Activated gamma-delta T cell (primary cell): ENCODE measurements around the gene EPO.
"Not testable (repeated sequence)": the region's sequence is repeated elsewhere in the genome, so short reads cannot be mapped to it uniquely, and the experiment has no call there.

ENCODE experiments used
- DNase-seq: peaks from one replicate; lab custom pipeline; 2025; lab: John Stamatoyannopoulos, UW

Gene EPO

GRCh38 chr7:100736671-100737070, 16.4 kb downstream of the EPO start:
- no peak for DNase-seq

GRCh38 chr7:100739934-100740333, 19.7 kb downstream of the EPO start:
- DNase-seq, result no peak

- DNase-seq, result no peak
Observed at GRCh38 chr7:100744605-100745004, 24.3 kb downstream of the EPO start.

GRCh38 chr7:100745184-100745583, 24.9 kb downstream of the EPO start:
- DNase-seq, result no peak

- no peak for DNase-seq
Observed at GRCh38 chr7:100752994-100753393, 32.7 kb downstream of the EPO start.

- DNase-seq, result no peak
Observed at GRCh38 chr7:100753750-100754149, 33.5 kb downstream of the EPO start.

GRCh38 chr7:100759357-100760171, 39.3 kb downstream of the EPO start:
- DNase-seq, result no peak

- not testable (repeated sequence) for DNase-seq
Observed at GRCh38 chr7:100762841-100763240, 42.6 kb downstream of the EPO start.

GRCh38 chr7:100763556-100764140, 43.4 kb downstream of the EPO start:
- DNase-seq, result no peak

- no peak for DNase-seq
Observed at GRCh38 chr7:100764841-100765240, 44.6 kb downstream of the EPO start.

- no peak for DNase-seq
Observed at GRCh38 chr7:100765250-100765649, 45.0 kb downstream of the EPO start.

- DNase-seq, result no peak
Observed at GRCh38 chr7:100768784-100769183, 48.5 kb downstream of the EPO start.
